ENCODE results near the gene DUS4L.

DUS4L gene

DNA sequence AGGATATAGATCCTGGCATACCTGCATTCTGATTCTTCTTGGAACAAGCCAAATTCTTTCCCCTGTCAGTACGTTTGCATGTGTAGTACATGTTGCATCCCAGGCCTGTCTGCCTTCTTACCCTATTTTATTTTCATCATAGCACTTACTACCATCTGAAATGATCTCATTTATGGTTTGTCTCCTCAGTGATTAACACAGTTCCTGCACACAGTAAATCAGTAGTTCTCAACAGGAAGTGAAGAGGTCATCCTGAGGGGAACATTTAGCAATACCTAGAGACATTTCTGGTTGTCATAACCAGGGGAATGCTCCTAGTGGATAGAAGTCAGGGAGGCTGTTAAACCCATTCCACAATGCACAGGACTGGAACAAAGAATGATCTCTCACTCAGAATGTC, 58.7 kb downstream of the DUS4L start:
- no peak for DNase-seq

DNA sequence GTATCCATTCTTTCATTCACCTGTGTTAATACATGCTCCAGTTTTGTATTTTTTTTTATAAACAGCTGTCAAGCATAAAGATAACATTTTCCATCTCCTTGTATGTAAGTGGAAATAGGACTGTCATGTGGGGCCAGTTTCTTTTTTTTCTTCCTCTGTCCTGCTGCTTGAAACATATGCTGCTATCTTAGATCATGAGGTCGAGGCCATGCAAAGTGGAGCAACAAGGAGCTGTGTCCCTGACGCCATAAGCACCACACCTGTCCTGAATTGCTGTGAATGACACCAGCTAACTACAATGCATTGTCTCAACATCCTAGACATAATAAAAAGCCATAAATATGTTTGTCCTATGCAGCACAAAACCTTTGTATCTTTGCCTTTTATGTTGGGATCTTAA, 59.1 kb downstream of the DUS4L start:
- no peak for DNase-seq

GRCh38 chr7:107627002-107627401, 63.2 kb downstream of the DUS4L start:
- DNase-seq = no peak
